Activated CD4-positive, alpha-beta T cell treated with anti-CD3 and anti-CD28 coated beads, Interleukin-10, Interleukin-2, amounts not matched to agents 100 ng/mL and 50 ng/mL, durations not matched to agents 16 hours and 8 hours (primary cell): ENCODE results near the gene HPS6.
"Not testable (repeated sequence)": the region's sequence is repeated elsewhere in the genome, so short reads cannot be mapped to it uniquely, and the experiment has no call there.

Experiments used
- DNase-seq: peaks from one replicate; pipeline ENCODE4 v3.0.0-alpha.2; 2020

HPS6 gene

GRCh38 chr10:102064868-102065560, at the start of gene HPS6:
HPS6 (plus strand) TSS chr10:102065349; CDS start chr10:102065475, 126 bp downstream.
- peak; percentile 94 for DNase-seq

- no peak for DNase-seq
These were observed 48.7 kb upstream of the HPS6 start for GRCh38 chr10:102016416-102016815.

- no peak for DNase-seq
These were observed 47.9 kb upstream of the HPS6 start for GRCh38 chr10:102017295-102017694.

- DNase-seq, result peak; percentile 33
These were observed 44.2 kb upstream of the HPS6 start for GRCh38 chr10:102020938-102021337.

GRCh38 chr10:102024799-102025198, 40.4 kb upstream of the HPS6 start:
- no peak for DNase-seq

GRCh38 chr10:102027261-102027660, 37.9 kb upstream of the HPS6 start:
- no peak for DNase-seq

- no peak for DNase-seq
These were observed 31.4 kb upstream of the HPS6 start for GRCh38 chr10:102033787-102034186.

- not testable (repeated sequence) for DNase-seq
These were observed 29.3 kb upstream of the HPS6 start for GRCh38 chr10:102035807-102036206.

- no peak for DNase-seq
These were observed 26.7 kb upstream of the HPS6 start for GRCh38 chr10:102038410-102038809.

GRCh38 chr10:102040305-102041050, 24.7 kb upstream of the HPS6 start:
- DNase-seq, result no peak

GRCh38 chr10:102045292-102045691, 19.9 kb upstream of the HPS6 start:
- no peak for DNase-seq

GRCh38 chr10:102046095-102046494, 19.1 kb upstream of the HPS6 start:
- DNase-seq, result no peak

GRCh38 chr10:102054881-102055646, 10.1 kb upstream of the HPS6 start:
- DNase-seq, result not testable (repeated sequence)

GRCh38 chr10:102055647-102056419, 9.3 kb upstream of the HPS6 start, which contains the start of gene ARMH3:
ARMH3 (minus strand) TSS chr10:102056173; CDS start chr10:102040114, 16,059 bp downstream.
- peak; percentile 96 for DNase-seq

GRCh38 chr10:102059987-102060386, 5.2 kb upstream of the HPS6 start:
- no peak for DNase-seq

GRCh38 chr10:102064503-102064867, 664 bp upstream of the HPS6 start:
- no peak for DNase-seq

- peak; percentile 14 for DNase-seq
These were observed 631 bp downstream of the HPS6 start for GRCh38 chr10:102065561-102066398.

- DNase-seq, result no peak
These were observed 1.4 kb downstream of the HPS6 start for GRCh38 chr10:102066399-102067088.

GRCh38 chr10:102067091-102067916, 2.2 kb downstream of the HPS6 start:
- DNase-seq, result no peak

- no peak for DNase-seq
These were observed 3.1 kb downstream of the HPS6 start for GRCh38 chr10:102068216-102068615.
